K562 (cell line): ENCODE measurements around the gene GEMIN2. TPM values are rescaled to one million over a fixed set of nuclear protein-coding genes. Genes with fewer than 3 reads are reported as not detected.

Experiments
- REST ChIP-seq, 2 experiments: fragments of 450-650 bp; formaldehyde crosslinking in 1 of 2; IDR thresholded peaks; 2 replicates each; pipeline versions ENCODE4 v1.4.0 to v1.6.1; 2014 to 2020; ENCODE audit warnings: mild to moderate bottlenecking in 2 of 2, borderline replicate concordance in 1 of 2, low read depth in 1 of 2
- RFX1 ChIP-seq: fragments of 450-650 bp; IDR thresholded peaks from 2 replicates; pipeline ENCODE4 v1.6.1; 2016; ENCODE audit warnings: mild to moderate bottlenecking, moderate library complexity
- TAF1 ChIP-seq: IDR thresholded peaks from 2 replicates; pipeline ENCODE4 v1.6.1; 2011; ENCODE audit warnings: mild to moderate bottlenecking, low read length, moderate library complexity; ENCODE audit not compliant: insufficient read depth, control insufficient read depth, severe bottlenecking; ENCODE audit errors: extremely low read depth
- ZNF280A ChIP-seq: fragments of 450-650 bp; IDR thresholded peaks from 2 replicates; pipeline ENCODE4 v1.6.1; 2018; ENCODE audit warnings: mild to moderate bottlenecking, low read depth; ENCODE audit not compliant: partially characterized antibody
- polyA plus RNA-seq, 8 experiments: library from polyadenylated mRNA; depleted of rRNA in 4 of 8; stranded (reverse) in 5 of 8; unstranded in 3 of 8; fragments of >200 nt; fragmentation: Nextera tagmentation in 2 of 8; fragmentation: Illumina TruSeq in 1 of 8; extraction: Ambion mirVana in 2 of 8; extraction: Trizol in 1 of 8; gene quantifications; 2 replicates each; pipeline versions ENCODE4 v1.2.1 to v1.2.3, GENCODE V29; 2011 to 2014; ENCODE audit warnings: inconsistent platforms in 1 of 8, missing spikeins in 1 of 8
- total RNA-seq, 7 experiments: library from RNA; depleted of rRNA in 6 of 7; stranded (reverse); fragments of >200 nt in 6 of 7; fragmentation: Illumina TruSeq in 2 of 7; extraction: Trizol in 2 of 7; gene quantifications; 2 replicates each; pipeline versions ENCODE4 v1.2.1 to v1.2.3, GENCODE V29; 2011 to 2021; ENCODE audit warnings: low replicate concordance in 1 of 7

Gene GEMIN2
- total and polyA plus RNA-seq, 9 of the 15 experiments (the other 6 are each of a cell fraction or from before 2014, with no cell fraction given), result 23.0 to 87.6 (median 45.5) TPM

- TF ChIP-seq REST (IDR thresholded peaks at IDR 0.05; ENCODE audit: borderline replicate concordance) (no peak), REST (CRISPR knock-in tag; IDR thresholded peaks at IDR 0.05; ENCODE audit: low read depth) (no peak), ZNF280A (no peak), TAF1 (no peak), RFX1 (no peak)
Measured at GRCh38 chr14:39087493-39087892, 26.6 kb upstream of the GEMIN2 start (continued).
